ENCODE measurements around the gene GNG2. TPM values are rescaled to one million over a fixed set of nuclear protein-coding genes. Genes with fewer than 3 reads are reported as not detected.

The GNG2 gene
- total and polyA plus RNA-seq, 10 of the 15 experiments (the other 5 are each of a cell fraction or from before 2014, with no cell fraction given) = 31.6 to 114 (median 66.4) TPM

GRCh38 chr14:51846631-51847488, 13.6 kb upstream of the GNG2 start (continued):
- TF ChIP-seq REST (IDR thresholded peaks at IDR 0.05; ENCODE audit: low read depth, low read length) (no peak), BCL3 (IDR thresholded peaks at IDR 0.05; ENCODE audit: borderline replicate concordance, insufficient read depth, low read depth, low read length, poor library complexity, severe bottlenecking) (peak; percentile 71), SIN3A (IDR thresholded peaks at IDR 0.05; ENCODE audit: low read depth, low read length) (peak; percentile 75; the same call in 1 of the 2 replicates), EP300 (IDR thresholded peaks at IDR 0.05; ENCODE audit: borderline replicate concordance in 1 of 2, control insufficient read depth in 1 of 2, low read depth in 2 of 2, low read length in 2 of 2) (peak; percentile 75 to 93), POU2F2 (IDR thresholded peaks at IDR 0.05; ENCODE audit: borderline replicate concordance, low read depth, low read length) (peak; percentile 74; the same call in 2 of the 3 replicates), CBX5 (IDR thresholded peaks at IDR 0.05; ENCODE audit: low read depth) (no peak; the same call in 1 of the 2 replicates), TAF1 (IDR thresholded peaks at IDR 0.05; ENCODE audit: borderline replicate concordance, low read depth, low read length) (peak; percentile 41; the same call in 1 of the 2 replicates), IKZF1 (conservative IDR thresholded peaks at IDR 0.05) (peak; percentile 87), ZBTB4 (CRISPR knock-in tag; IDR thresholded peaks at IDR 0.05) (no peak), RAD51 (IDR thresholded peaks at IDR 0.05) (no peak; the same call in 1 of the 2 replicates), POLR2AphosphoS2 (IDR thresholded peaks at IDR 0.05; ENCODE audit: low read depth, low read length) (peak; percentile 56; the same call in 1 of the 2 replicates), ZNF24 (IDR thresholded peaks at IDR 0.05) (peak; percentile 77; the same call in 1 of the 2 replicates), IKZF2 (IDR thresholded peaks at IDR 0.05) (peak; percentile 80 to 85), STAT3 (IDR thresholded peaks at IDR 0.05; ENCODE audit: low read depth, low read length) (no peak), NR2F1 (conservative IDR thresholded peaks at IDR 0.05) (no peak), SMAD1 (IDR thresholded peaks at IDR 0.05; ENCODE audit: low read depth, partially characterized antibody) (peak; percentile 24), PAX8 (IDR thresholded peaks at IDR 0.05) (no peak), RUNX3 (IDR thresholded peaks at IDR 0.05; ENCODE audit: low read length) (peak; percentile 75), ETV6 (conservative IDR thresholded peaks at IDR 0.05 in 1 of 2, IDR thresholded peaks at IDR 0.05 in 1 of 2; ENCODE audit: borderline replicate concordance in 1 of 2, low read depth in 1 of 2) (peak in 1 of 2 experiments; percentile 96; a peak in 2 of 4 replicates), ZBED1 (IDR thresholded peaks at IDR 0.05; ENCODE audit: borderline replicate concordance) (no peak; the same call in 1 of the 2 replicates), IRF4 (IDR thresholded peaks at IDR 0.05; ENCODE audit: low read depth, low read length) (no peak), ZNF217 (IDR thresholded peaks at IDR 0.05) (no peak)
